HG03460 (cell line): Measurements from ENCODE around the gene DCP1A.
"Not testable (repeated sequence)": the region's sequence is repeated elsewhere in the genome, so short reads cannot be mapped to it uniquely, and the experiment has no call there.

Experiments used
- ATAC-seq: cut with Tn5 transposase; IDR thresholded peaks from one replicate; pipeline ENCODE4 v1.9.1; 2021; ENCODE audit not compliant: unreplicated experiment

Gene DCP1A

DNA sequence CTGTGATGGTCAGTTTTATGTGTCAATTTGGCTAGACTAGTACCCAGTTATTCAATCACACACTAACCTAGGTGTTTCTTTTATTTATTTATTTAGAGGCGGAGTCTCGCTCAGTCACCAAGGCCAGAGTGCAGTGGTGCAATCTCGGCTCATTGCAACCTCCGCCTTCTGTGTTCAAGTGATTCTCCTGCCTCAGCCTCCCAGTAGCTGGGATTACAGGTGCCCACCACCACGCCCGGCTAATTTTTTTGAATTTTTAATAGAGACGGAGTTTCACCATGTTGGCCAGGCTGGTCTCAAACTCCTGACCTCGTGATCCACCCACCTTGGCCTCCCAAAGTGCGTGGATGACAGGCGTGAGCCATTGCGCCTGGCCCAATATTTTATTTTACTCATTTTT lies 78.2 kb downstream of the DCP1A start:
- ATAC-seq, result not testable (repeated sequence)

DNA sequence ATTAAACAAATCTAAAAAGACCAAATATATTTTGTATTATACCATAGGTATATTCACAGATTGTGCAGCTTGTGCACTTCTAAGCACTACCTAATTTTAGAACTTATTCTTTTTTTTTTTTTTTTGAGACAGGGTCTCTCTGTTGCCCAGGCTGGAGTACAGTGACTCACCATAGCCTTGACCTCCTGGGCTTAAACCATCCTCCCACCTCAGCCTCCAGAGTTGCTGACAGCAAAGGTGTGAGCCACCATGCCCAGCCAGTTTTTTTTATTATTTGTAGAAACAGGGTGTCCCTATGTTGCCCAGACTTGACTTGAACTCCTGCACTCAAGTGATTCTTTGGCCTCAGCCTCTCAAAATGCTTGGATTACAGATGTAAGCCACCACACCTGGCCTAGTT lies 79.6 kb downstream of the DCP1A start:
- no peak for ATAC-seq

DNA sequence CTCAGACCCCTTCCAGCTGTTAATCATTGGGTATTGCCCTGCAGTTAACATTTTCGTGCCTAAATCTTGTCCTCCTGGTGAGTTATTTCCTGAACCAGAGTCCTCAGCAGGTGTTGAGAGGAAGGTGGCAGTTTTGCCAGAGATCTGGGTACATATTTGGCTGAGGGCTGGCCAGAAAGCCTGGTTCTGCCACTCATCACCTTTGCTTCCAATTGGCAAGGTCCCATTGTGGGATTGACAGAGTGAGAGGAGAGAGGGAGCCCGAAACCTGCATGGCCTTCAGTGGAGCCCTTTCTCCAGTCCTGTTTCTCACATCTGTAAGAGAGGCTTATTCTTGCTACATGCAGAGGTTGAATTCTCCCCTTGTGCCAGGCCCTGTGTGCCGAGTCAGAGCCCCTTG lies 82.6 kb downstream of the DCP1A start:
- ATAC-seq, result no peak

DNA sequence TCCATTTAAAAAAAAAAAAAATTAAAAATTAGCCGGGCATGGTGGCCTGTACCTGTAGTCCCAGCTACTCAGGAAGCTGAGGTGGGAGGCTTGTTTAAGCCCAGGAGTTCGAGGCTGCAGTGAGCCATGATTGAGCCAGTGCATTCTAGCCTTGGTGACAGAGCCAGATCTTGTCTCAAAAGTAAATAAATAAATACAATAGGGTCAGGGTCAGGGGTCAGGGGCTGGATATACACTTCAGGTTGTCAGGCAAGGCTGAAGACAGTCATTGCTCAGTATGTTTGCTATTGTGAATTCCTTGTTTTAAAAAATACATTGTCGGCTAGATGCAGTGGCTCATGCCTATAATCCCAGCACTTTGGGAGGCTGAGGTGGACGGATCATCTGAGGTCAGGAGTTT lies 83.4 kb downstream of the DCP1A start:
- no peak for ATAC-seq

DNA sequence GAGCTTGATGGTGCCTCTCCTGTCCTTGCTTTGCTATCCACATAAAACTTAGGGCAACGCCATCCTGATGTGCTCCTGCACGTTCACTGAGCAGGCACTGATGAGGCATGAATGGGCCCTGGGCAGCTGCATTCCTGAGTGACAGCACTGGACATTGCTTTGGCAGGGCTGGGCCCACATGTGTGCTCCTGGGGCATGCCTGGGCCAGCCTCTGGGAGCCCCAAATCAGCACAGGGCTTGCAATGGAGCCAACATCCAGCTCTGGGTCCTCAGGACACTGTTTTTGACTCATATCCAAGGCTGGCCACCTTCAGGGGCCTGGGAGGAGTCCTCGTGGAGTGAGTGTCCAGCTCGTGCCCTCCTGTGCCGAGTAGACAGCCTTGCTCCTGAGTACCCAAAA lies 85.6 kb downstream of the DCP1A start:
- no peak for ATAC-seq

DNA sequence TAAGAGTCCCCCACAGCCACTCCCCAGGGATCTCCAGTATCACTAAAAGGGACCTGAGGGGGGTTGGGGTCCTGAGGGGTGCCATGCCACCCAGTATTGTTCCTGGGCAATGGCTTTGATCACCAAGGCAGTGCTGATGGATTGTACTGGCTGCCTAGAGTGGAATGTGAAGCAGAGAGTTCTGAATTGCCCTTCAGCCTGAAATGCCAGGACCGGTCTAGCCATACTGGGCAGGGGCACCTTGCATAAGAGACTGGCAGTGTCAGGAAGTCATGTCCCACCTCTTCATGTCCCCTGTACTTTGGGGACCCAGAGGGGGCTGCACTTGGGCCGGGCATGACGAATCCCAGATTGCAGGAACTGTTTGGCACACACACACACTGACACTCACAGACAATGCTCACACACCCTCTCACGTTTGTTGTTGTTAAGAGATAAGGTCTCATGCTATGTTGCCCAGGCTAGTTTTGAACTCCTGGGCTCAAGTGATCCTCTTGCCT lies 87.0 kb downstream of the DCP1A start:
- no peak for ATAC-seq

DNA sequence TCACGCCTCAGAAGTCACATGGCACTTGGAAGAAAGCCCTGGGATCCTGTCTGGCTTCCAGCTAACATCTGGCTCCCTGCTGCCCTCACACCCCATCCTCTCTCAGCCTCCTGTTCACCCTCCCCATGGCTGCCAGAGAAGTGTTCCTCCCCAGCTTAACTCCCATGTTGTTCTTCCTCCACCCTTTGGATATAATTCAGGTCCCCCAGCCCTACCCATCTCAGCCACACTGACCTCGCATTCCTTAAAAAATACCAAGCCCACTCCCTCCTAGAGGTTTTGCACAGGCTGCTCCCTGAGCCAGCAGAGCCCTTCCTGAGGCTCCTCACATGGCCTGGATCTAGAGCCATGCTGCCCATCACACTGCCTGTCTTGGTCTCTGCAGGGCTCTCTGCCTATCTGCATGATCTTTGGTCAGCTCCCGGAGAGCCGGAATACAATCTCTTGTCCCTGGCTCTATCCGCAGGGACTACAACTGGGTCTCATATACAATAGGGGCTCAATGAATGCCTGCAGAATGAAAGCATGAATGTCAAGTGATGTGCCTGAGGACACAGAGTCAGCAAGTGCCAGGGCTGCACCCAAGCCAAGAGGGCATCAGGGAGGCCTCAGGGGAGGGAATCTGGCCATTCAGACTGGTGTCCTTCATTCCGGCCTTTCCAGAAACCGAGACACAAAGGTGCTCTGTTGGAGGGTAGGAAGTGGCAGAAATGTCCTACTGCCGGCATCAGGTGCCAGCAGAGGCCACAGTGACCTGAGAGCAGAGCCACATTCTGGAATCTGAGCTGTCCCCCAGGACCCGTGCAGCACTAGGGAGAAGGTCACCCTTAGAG lies 87.7 kb downstream of the DCP1A start:
- no peak for ATAC-seq

DNA sequence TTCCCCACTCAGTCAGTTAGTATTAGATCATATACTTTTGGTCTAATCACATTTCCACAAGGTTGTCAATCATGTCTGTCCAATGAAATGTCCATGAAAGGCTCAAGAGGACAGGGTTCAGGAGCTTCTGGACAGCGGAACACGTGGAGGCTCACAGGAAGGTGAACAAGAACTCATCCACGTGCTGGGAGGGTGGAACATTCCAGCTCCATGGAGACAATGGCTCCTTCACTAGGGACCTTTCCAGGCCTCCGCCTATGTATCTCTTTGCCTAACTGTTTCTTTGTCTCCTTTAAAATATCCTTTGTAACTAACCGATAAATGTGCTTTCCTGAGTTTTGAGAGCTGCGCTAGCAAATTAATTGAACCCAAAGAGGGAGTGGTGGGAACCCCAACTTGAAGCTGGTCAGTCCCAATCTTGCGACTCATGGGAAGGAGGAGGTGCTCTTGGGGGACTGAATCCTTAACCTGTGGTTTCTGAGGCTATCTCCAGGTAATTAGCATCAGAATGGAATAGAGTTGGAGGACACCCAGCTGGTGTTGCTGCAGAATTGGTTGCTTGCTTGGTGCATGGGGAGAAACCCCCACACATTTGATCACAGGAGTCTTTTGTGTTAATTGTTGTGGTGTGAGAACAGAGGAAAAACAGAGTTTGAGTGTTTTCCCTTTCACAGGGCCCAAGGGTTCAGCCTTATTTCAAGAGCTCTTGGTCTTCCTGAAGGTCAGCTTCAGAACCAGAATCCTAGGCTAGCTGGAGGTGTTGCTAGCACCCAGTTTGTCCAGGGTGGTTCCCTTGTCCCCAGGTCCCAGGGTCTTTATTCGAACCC lies 88.5 kb downstream of the DCP1A start:
- no peak for ATAC-seq

DNA sequence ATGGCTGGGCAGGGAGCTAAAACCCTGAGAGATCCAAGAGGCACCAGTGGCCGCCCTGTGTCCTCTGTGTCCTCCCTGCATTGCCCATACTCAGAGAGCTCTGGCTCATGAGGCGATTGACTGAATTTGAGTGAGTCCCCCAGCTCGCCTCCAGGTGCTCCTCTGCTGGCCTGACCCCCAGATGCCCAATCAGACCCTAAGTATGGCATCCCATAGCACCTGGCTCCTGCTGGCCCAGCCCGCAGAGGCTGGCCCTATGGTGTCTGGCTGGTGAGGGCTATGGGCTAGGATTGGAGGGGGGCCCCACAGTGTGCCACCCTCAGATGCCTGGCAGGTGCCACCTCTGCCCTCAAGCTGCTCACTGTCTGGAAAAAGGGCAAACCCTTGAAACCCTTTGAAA lies 89.9 kb downstream of the DCP1A start:
- ATAC-seq, result no peak

DNA sequence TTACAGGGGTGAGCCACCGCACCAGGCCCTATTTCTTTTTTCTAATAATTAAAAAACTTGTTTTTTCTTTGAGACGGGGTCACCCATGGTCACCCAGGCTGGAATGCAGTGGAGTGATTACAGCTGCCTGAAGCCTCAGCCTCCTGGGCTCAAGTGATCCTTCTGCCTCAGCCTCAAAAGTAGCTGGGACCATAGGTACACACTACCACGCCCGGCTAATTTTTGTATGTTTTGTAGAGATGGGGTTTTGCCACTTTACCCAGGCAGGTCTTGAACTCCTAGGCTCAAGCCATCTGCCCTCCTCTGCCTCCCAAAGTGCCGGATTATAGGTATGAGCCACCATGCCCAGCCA lies 90.7 kb downstream of the DCP1A start:
- no peak for ATAC-seq

DNA sequence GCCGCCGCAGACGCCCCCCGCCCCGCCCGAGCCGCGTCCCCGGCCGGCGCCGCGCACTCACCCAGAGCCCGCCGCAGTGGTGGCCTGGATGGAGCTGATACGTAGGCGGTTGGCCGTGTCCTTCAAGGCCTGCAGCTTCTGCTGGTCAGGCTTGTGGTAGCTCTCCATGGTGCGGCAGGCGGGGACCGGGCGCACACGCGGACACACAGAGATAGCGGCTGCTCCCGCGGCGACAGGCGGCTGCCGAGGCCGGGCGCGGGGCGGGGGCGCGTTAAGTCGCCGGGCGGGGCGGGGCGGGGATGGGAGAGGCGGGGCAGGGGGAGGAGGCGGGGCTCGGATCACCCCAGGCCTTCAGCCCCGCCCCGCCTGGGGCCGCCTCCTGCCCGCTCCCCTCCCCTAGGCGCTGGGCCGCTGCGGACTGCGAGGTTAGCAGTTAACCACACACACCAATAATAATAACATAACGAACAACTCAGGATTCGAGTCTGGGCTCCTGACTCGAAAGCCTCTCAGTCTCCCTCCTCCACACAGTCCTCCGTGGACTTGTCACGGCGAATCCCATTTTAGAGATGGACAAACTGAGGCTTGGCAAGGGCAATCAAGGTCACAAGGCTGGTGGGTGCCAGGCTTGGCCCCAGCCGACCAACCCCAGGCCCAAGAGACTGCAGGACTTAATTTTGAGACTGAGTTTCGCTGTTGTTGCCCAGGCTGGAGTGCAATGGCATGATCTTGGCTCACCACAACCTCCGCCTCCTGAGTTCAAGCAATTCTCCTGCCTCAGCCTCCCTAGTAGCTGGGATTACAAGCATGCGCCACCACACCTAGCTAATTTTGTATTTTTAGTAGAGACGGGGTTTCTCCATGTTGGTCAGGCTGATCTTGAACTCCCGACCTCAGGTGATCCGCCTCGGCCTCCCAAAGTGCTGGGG lies 91.3 kb downstream of the DCP1A start, which contains the start of gene TKT:
TKT (minus strand) TSS at position 248 of the 929 bp plus-strand sequence; CDS start at position 168, 80 bp downstream.
- peak; percentile 57 for ATAC-seq

DNA sequence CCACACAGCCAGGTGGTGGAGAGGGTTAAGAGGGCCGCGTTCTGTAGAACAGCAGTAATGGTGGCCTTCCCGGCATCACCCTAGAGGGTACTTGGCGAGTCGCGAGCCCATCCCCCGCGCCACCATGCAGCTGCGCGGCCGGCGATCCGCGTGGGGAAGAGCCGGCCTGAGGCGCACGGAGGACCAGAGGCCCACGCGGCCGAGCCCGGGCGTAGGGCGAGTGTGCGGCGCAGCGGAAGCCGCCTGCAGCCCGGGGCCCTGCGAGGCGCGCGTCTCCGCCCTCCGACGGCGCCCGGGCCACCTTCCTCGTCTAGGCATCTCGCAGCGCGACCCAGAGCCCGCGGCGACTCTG lies 91.9 kb downstream of the DCP1A start:
- ATAC-seq, result peak; percentile 37

DNA sequence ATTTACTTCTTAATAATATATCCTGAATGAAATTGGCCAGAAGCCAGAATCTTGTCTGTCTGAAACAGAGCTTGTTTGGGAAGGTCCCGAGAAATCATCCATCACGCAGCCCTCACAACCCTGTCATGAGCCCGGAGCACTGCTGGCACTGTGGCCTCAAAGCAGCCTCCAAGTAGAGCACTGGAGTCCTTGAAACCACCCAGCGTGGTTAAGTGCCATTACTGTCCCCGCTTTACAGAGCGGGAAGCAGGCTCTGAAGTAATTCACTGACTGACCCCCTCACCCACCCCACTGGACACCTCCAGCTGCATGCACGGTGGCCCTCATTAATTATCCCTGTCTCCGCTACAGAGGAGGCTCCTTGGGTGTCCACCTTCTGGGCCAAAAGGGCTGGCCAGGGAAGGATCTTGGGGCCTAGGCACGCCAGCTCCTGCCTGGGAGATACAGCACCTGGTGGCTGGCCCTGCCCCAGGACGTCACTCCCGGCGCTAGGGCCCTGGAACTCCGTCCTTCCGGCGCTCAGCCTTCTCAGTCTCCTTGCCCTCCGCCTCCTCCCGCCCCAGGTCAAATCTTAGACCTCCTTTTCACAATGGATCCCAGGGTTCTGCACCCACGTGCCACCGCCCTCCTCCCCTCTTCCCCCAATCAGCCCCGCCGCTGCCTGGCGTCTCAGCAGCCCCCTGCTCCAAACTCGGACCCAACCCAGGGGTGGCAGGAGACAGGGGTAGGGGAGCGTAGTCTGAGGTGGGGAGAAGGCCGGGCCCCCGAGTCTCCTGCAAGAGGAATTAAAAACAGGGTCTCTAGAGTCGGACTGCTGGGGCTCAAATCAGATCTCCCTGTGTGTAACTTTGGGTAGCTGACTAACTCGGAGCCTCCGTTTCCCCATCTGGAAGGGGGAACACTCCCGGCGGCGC lies 92.6 kb downstream of the DCP1A start:
- ATAC-seq, result peak; percentile 46

DNA sequence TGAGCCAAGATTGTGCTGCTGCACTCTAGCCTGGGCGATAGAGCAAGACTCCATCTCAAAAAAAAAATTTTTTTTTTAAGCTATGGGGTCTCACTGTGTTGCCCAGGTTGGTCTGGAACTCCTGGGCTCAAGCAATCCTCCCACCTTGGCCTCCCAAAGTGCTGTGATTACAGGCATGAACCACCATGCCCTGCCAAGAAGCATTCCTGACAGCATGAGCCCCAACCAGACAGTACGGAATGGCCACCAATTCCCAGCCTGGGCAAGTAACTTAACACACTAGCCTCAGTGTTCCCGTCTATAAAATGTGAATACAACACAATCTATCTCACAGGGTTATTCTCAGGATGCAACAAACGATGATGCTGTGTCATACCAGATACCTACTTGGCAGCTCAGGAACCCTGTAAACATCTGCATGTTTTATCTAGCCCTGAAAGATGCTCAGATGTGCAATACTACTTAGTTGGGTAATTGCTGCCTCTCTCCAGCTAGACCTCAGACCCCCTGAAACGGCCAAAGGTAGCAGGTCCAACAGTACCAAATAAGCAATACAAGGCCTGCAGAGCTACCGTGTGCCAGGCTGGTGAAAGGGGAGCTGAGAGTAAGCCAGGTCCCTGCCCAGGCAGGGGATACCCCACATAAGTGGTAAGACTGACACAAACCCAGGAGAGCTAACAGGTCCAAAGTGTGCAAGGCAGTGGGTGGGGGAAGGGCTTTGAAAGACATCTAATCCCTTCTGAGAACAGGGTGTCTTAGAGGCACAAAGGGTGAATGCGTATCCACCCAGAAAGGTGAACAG lies 93.4 kb downstream of the DCP1A start:
- no peak for ATAC-seq

DNA sequence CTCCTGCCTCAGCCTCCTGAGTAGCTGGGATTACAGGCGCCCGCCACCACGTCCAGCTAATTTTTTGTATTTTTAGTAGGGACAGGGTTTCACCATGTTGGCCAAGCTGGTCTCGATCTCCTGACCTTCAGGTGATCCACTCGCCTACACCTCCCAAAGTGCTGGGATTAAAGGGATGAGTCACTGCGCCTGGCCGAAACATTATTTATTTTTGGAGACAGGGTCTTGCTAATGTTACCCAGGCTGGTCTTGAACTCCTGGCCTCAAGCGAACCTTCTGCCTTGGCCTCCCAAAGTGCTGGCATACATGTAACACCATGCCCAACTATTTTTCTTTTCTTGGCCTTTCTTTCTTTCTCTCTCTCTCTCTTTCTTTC lies 94.4 kb downstream of the DCP1A start:
- ATAC-seq, result not testable (repeated sequence)

DNA sequence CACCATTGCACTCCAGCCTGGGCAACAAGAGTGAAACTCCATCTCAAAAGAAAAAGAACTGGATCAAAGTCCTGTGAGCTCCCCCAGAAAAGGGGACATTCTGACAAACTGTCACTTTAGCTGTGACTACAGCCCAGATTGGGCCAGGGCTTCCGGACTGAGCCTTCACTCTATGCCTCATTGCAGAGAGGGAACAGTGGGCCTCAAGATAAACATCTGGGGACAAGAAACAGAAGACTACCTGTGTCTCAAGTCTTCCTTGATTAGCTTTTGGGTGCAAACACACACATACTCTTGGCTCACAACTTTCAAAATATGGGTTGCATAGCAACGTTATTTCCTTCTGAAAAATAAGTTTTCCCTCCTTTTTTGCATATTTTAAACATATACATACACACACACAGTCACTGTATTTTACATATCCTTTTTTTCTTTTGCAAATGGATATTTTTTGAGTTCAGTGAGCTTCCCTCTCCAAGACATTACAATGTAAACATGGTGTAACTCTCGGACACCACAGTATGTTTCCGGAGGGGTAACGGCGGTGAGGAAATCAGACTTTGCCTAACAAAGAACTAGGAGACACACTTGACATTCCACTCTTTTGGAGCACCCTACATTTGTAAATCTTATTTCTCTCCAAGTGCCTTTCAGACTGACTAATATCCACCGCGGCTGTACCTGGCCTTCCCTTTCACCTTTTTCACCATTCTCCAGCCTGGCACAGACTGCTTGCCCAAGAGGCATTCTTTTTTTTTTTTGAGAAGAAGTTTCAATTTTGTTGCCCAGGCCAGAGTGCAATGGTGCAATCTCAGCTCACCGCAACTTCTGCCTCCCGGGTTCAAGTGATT lies 95.0 kb downstream of the DCP1A start:
- ATAC-seq, result no peak

DNA sequence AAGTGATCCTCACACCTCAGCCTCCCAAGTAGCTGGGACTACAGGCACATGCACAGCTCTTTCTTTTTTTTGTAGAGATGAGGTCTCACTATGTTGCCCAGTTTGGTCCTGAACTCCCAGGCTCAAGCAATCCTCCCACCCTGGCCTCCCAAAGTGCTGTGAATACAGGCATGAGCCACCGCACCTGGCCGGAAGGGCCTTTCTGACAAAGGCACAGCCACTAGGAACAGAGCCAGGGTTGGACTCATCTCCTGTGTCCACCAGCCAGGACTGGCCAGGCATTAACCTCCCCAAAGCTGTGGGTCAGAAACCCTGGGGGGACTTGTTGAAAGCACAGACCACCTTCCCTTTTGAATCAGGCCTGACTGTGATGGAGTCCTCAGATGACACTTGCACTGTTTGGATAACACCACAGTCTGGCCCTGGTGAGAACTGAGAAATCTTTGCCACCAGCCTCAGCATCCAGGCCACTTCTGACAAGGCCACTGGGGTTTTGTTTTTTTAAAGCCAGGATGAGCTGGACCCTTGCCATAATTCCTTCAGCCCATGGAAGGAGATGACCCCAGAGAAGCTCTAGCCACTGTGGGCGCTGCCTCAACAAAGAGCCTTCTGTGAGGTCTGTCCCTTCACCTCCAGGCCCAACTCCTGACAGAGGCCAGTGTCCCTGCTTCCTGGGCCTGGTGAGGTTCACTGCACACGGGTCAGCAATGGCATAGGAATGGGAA lies 96.3 kb downstream of the DCP1A start:
- ATAC-seq, result no peak

DNA sequence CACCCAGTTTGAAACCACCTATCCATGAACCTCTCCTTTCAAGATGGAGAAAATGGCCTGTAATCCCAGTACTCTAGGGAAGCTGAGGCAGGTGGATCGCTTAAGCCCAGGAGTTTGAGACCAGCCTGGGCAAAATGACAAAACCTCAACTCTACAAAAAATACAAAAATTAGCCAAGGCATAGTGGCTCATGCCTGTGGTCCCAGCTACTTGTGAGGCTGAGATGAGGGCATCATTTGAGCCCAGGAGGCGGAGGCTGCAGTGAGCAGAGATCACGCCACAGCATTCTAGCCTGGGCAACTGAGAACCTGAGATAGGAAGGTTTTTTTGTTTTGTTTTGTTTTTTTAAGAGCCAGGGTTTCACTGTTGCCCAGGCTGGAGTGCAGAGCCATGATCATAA lies 96.9 kb downstream of the DCP1A start:
- ATAC-seq, result no peak
